Measurements from ENCODE around the gene ALDH1L2.

- TF ChIP-seq CTCF (IDR thresholded peaks at IDR 0.05; ENCODE audit: insufficient read depth, low read depth, low read length) (no peak), EZH2 (IDR thresholded peaks at IDR 0.05; ENCODE audit: insufficient read depth, low read length) (no peak)
Observed at GRCh38 chr12:104971306-104971705, 113.0 kb downstream of the ALDH1L2 start.

Data from astrocyte (in vitro differentiated cells and primary cell).